Measurements from ENCODE around the gene ADH6. TPM values are rescaled to one million over a fixed set of nuclear protein-coding genes. Genes with fewer than 3 reads are reported as not detected.
A peak's percentile ranks its signal among the peaks of the same experiment; 100 is the strongest.

The ADH6 gene
- total and polyA plus RNA-seq, 2 of the 13 experiments (the other 11 are each of a cell fraction or from before 2014, with no cell fraction given) = 39.8 to 73.9 TPM

- TF ChIP-seq TFAP4 (IDR thresholded peaks at IDR 0.05; ENCODE audit: borderline replicate concordance, low read depth) = no peak
- no peak for TF ChIP-seq CBX2 (IDR thresholded peaks at IDR 0.05; ENCODE audit: low read depth, low read length)
- no peak for TF ChIP-seq CBX2 (CRISPR knock-in tag; IDR thresholded peaks at IDR 0.05; ENCODE audit: low read depth)
- TF ChIP-seq PRPF4 (IDR thresholded peaks at IDR 0.05; ENCODE audit: low read depth, low read length, poor library complexity, severe bottlenecking) = no peak
- TF ChIP-seq NFYB (CRISPR knock-in tag; IDR thresholded peaks at IDR 0.05) = no peak
- TF ChIP-seq ZNF713 (CRISPR knock-in tag; IDR thresholded peaks at IDR 0.05) = no peak
- no peak for TF ChIP-seq ZHX2 (IDR thresholded peaks at IDR 0.05; ENCODE audit: low read depth)
- TF ChIP-seq ZHX2 (CRISPR knock-in tag; IDR thresholded peaks at IDR 0.05; ENCODE audit: borderline replicate concordance) = peak; percentile 86; the same call in 1 of the 2 replicates
- peak; percentile 70 for TF ChIP-seq ZEB1 (IDR thresholded peaks at IDR 0.05; ENCODE audit: insufficient replicate concordance, low read depth)
- no peak for TF ChIP-seq BCL3 (CRISPR knock-in tag; IDR thresholded peaks at IDR 0.05)
- no peak for TF ChIP-seq SSRP1 (CRISPR knock-in tag; IDR thresholded peaks at IDR 0.05)
- no peak for TF ChIP-seq SMYD3 (CRISPR knock-in tag; IDR thresholded peaks at IDR 0.05)
- no peak for TF ChIP-seq BATF2 (CRISPR knock-in tag; IDR thresholded peaks at IDR 0.05)
- no peak for TF ChIP-seq PAX8 (CRISPR knock-in tag; IDR thresholded peaks at IDR 0.05; ENCODE audit: borderline replicate concordance)
- TF ChIP-seq AKAP8 (CRISPR knock-in tag; IDR thresholded peaks at IDR 0.05) = no peak
- no peak for TF ChIP-seq TEAD2 (CRISPR knock-in tag; IDR thresholded peaks at IDR 0.05)
- TF ChIP-seq CHD4 (IDR thresholded peaks at IDR 0.05; ENCODE audit: borderline replicate concordance, low read length) = peak; percentile 25; the same call in 1 of the 2 replicates
- TF ChIP-seq ZSCAN20 (CRISPR knock-in tag; IDR thresholded peaks at IDR 0.05; ENCODE audit: borderline replicate concordance) = no peak
- TF ChIP-seq NCOA5 (CRISPR knock-in tag; IDR thresholded peaks at IDR 0.05) = no peak
- TF ChIP-seq ZNF296 (CRISPR knock-in tag; conservative IDR thresholded peaks at IDR 0.05) = no peak
- TF ChIP-seq ZFYVE20 (CRISPR knock-in tag; IDR thresholded peaks at IDR 0.05; ENCODE audit: borderline replicate concordance, low read depth) = no peak
- TF ChIP-seq XBP1 (CRISPR knock-in tag; IDR thresholded peaks at IDR 0.05) = peak; percentile 65; the same call in 1 of the 2 replicates
- peak; percentile 22; the same call in 1 of the 2 replicates for TF ChIP-seq SMC3 (IDR thresholded peaks at IDR 0.05; ENCODE audit: low read length)
- TF ChIP-seq ZFP82 (CRISPR knock-in tag; IDR thresholded peaks at IDR 0.05; ENCODE audit: borderline replicate concordance) = no peak
Observed at GRCh38 chr4:99157478-99157935, 61.5 kb downstream of the ADH6 start (continued).

Measured in HepG2 (cell line).